ENCODE measurements around the gene ATP6V0D1.

ATP6V0D1 gene

DNA sequence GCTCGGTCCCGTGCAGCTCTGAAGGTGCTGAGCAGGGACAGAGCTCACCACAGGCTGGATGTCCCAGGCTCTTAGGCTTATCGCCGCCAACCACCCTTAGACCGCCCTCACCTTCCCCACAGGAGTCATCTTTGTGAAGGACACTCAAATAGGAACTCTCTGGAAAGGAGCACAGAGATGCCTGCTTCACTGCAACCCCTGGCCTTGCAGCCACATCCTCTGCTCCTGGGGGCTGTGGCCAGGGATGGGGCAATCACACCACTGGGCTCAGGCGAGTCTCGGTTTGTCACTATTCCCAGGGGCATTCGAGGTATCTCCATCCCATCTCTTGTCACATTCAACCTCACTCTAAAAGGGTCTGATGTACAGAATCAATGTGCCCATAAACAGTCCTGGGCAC is 75.6 kb downstream of the ATP6V0D1 start:
- H4K20me1 ChIP-seq (ENCODE audit: insufficient read depth, low read length): no peaks in the 10 kb centered on the region
- H3K9ac ChIP-seq (ENCODE audit: low read length): no peak overlapping the region
- H3K79me2 ChIP-seq (ENCODE audit: low read length): no peaks in the 10 kb centered on the region
- no peak overlapping the region for H3K27ac ChIP-seq (ENCODE audit: low read length)
- H3F3A ChIP-seq (ENCODE audit: insufficient read depth, low read length): no peaks in the 10 kb centered on the region
- DNase-seq: no peak
- no peaks in the 10 kb centered on the region for H3K9me3 ChIP-seq (replicated peaks; ENCODE audit: insufficient read depth, low read length)
- no peak for TF ChIP-seq EZH2phosphoT487 (IDR thresholded peaks at IDR 0.05; ENCODE audit: low read length)
- no peak for TF ChIP-seq EZH2 (optimal IDR thresholded peaks at IDR 0.05; ENCODE audit: low read depth, low read length)
- TF ChIP-seq, protein P1, sequence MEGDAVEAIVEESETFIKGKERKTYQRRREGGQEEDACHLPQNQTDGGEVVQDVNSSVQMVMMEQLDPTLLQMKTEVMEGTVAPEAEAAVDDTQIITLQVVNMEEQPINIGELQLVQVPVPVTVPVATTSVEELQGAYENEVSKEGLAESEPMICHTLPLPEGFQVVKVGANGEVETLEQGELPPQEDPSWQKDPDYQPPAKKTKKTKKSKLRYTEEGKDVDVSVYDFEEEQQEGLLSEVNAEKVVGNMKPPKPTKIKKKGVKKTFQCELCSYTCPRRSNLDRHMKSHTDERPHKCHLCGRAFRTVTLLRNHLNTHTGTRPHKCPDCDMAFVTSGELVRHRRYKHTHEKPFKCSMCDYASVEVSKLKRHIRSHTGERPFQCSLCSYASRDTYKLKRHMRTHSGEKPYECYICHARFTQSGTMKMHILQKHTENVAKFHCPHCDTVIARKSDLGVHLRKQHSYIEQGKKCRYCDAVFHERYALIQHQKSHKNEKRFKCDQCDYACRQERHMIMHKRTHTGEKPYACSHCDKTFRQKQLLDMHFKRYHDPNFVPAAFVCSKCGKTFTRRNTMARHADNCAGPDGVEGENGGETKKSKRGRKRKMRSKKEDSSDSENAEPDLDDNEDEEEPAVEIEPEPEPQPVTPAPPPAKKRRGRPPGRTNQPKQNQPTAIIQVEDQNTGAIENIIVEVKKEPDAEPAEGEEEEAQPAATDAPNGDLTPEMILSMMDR (IDR thresholded peaks at IDR 0.05; ENCODE audit: low read length): no peak
- H3K27me3 ChIP-seq (replicated peaks; ENCODE audit: insufficient read depth, low read length): no peaks in the 10 kb centered on the region
- no peak overlapping the region for H2AFZ ChIP-seq (ENCODE audit: low read length)
- no peaks in the 10 kb centered on the region for H3K36me3 ChIP-seq (replicated peaks; ENCODE audit: insufficient read depth, low read length)
- H3K4me2 ChIP-seq (ENCODE audit: low read depth, low read length): no peak overlapping the region
- peaks cover 6% of the 10 kb centered on the region for H3K4me1 ChIP-seq (ENCODE audit: low read length)
- H3K4me3 ChIP-seq (ENCODE audit: low read length): no peak overlapping the region
- H3K9me2 ChIP-seq (replicated peaks; ENCODE audit: insufficient read depth, low read length): no peaks in the 10 kb centered on the region

DNA sequence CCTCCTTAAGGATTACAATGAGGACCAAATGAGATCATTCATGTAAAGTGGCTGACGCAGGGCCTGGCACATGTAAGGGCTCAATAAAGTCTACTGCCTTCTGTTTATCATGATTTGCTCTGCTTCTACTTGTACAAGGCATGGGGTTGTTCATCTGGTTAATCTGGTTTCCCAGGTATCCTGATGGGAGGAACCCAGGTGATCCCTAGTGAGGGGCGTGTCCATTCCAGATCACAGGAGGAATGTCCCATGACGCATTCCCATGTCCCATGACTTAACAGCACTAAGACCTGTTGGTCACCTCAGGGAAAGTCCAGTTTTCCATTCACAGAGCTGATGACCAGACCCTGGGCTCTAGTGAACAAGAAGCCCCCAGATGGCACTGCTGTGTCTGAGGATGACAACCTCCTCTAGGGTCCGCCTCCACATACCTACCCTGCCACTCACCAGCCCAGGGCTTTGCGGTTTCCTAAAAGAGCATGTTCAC is 76.2 kb downstream of the ATP6V0D1 start:
- no peak overlapping the region for H3K9ac ChIP-seq (ENCODE audit: low read length)
- H3K27me3 ChIP-seq (replicated peaks; ENCODE audit: insufficient read depth, low read length): no peaks in the 10 kb centered on the region
- H3K4me1 ChIP-seq (ENCODE audit: low read length): peaks cover 6% of the 10 kb centered on the region
- H3K36me3 ChIP-seq (replicated peaks; ENCODE audit: insufficient read depth, low read length): no peaks in the 10 kb centered on the region
- no peaks in the 10 kb centered on the region for H3K9me3 ChIP-seq (replicated peaks; ENCODE audit: insufficient read depth, low read length)
- H3F3A ChIP-seq (ENCODE audit: insufficient read depth, low read length): no peaks in the 10 kb centered on the region
- no peaks in the 10 kb centered on the region for H3K9me2 ChIP-seq (replicated peaks; ENCODE audit: insufficient read depth, low read length)
- no peak for TF ChIP-seq EZH2phosphoT487 (IDR thresholded peaks at IDR 0.05; ENCODE audit: low read length)
- no peak overlapping the region for H3K27ac ChIP-seq (ENCODE audit: low read length)
- H3K4me2 ChIP-seq (ENCODE audit: low read depth, low read length): no peak overlapping the region
- H4K20me1 ChIP-seq (ENCODE audit: insufficient read depth, low read length): no peaks in the 10 kb centered on the region
- no peaks in the 10 kb centered on the region for H3K79me2 ChIP-seq (ENCODE audit: low read length)
- DNase-seq: no peak
- no peak overlapping the region for H3K4me3 ChIP-seq (ENCODE audit: low read length)
- H2AFZ ChIP-seq (ENCODE audit: low read length): no peak overlapping the region

GRCh38 chr16:67403976-67404555 is 76.9 kb downstream of the ATP6V0D1 start:
- Histone ChIP-seq H4K20me1 (ENCODE audit: insufficient read depth, low read length) (no peaks in the 10 kb centered on the region), H3K27ac (ENCODE audit: low read length) (no peak overlapping the region), H3K36me3 (replicated peaks; ENCODE audit: insufficient read depth, low read length) (no peaks in the 10 kb centered on the region), H3K4me2 (ENCODE audit: low read depth, low read length) (no peak overlapping the region), H2AFZ (ENCODE audit: low read length) (no peak overlapping the region), H3K9me3 (replicated peaks; ENCODE audit: insufficient read depth, low read length) (no peaks in the 10 kb centered on the region), H3K27me3 (replicated peaks; ENCODE audit: insufficient read depth, low read length) (no peaks in the 10 kb centered on the region), H3K79me2 (ENCODE audit: low read length) (no peaks in the 10 kb centered on the region), H3K9ac (ENCODE audit: low read length) (no peak overlapping the region), H3F3A (ENCODE audit: insufficient read depth, low read length) (no peaks in the 10 kb centered on the region), H3K4me1 (ENCODE audit: low read length) (peaks cover 6% of the 10 kb centered on the region), H3K9me2 (replicated peaks; ENCODE audit: insufficient read depth, low read length) (no peaks in the 10 kb centered on the region), H3K4me3 (ENCODE audit: low read length) (no peak overlapping the region)
- TF ChIP-seq EZH2 (optimal IDR thresholded peaks at IDR 0.05; ENCODE audit: low read depth, low read length) (no peak), EZH2phosphoT487 (IDR thresholded peaks at IDR 0.05; ENCODE audit: low read length) (no peak)
- TF ChIP-seq, protein P1 (IDR thresholded peaks at IDR 0.05; ENCODE audit: low read length): no peak
- no peak for DNase-seq

- H2AFZ ChIP-seq (ENCODE audit: low read length): no peak overlapping the region
- no peaks in the 10 kb centered on the region for H3K9me3 ChIP-seq (replicated peaks; ENCODE audit: insufficient read depth, low read length)
- H3K4me1 ChIP-seq (ENCODE audit: low read length): peaks cover 6% of the 10 kb centered on the region
- H3K36me3 ChIP-seq (replicated peaks; ENCODE audit: insufficient read depth, low read length): no peaks in the 10 kb centered on the region
- no peaks in the 10 kb centered on the region for H3K79me2 ChIP-seq (ENCODE audit: low read length)
- no peak overlapping the region for H3K4me3 ChIP-seq (ENCODE audit: low read length)
- H3K4me2 ChIP-seq (ENCODE audit: low read depth, low read length): no peak overlapping the region
- DNase-seq: no peak
- no peaks in the 10 kb centered on the region for H3F3A ChIP-seq (ENCODE audit: insufficient read depth, low read length)
- H3K9ac ChIP-seq (ENCODE audit: low read length): no peak overlapping the region
- no peaks in the 10 kb centered on the region for H4K20me1 ChIP-seq (ENCODE audit: insufficient read depth, low read length)
- H3K27me3 ChIP-seq (replicated peaks; ENCODE audit: insufficient read depth, low read length): no peaks in the 10 kb centered on the region
- TF ChIP-seq EZH2 (optimal IDR thresholded peaks at IDR 0.05; ENCODE audit: low read depth, low read length) (no peak), EZH2phosphoT487 (IDR thresholded peaks at IDR 0.05; ENCODE audit: low read length) (no peak)
- TF ChIP-seq, protein P1 (IDR thresholded peaks at IDR 0.05; ENCODE audit: low read length): no peak
- no peaks in the 10 kb centered on the region for H3K9me2 ChIP-seq (replicated peaks; ENCODE audit: insufficient read depth, low read length)
- no peak overlapping the region for H3K27ac ChIP-seq (ENCODE audit: low read length)
Observed at GRCh38 chr16:67400901-67401300, 80.1 kb downstream of the ATP6V0D1 start.
